Dendritic cell treated with granulocyte-macrophage colony-stimulating factor and Interleukin-4, amounts not matched to agents 40 ng/mL and 50 ng/mL, for 4 days (primary cell): ENCODE data around the gene MIPEP.

Experiments used
- H3K27ac Mint-ChIP-seq: one replicate; pipeline ENCODE4 v1.8.0; 2022; ENCODE audit warnings: mild to moderate bottlenecking, mixed read lengths
- H3K27me3 Mint-ChIP-seq: one replicate; pipeline ENCODE4 v1.8.0; 2022; ENCODE audit warnings: mild to moderate bottlenecking, mixed read lengths
- H3K36me3 Mint-ChIP-seq: one replicate; pipeline ENCODE4 v1.8.0; 2022; ENCODE audit warnings: low read depth, mixed read lengths
- H3K4me1 Mint-ChIP-seq: one replicate; pipeline ENCODE4 v1.8.0; 2022; ENCODE audit warnings: low read depth, mixed read lengths
- H3K4me3 Mint-ChIP-seq: one replicate; pipeline ENCODE4 v1.8.0; 2022; ENCODE audit warnings: mild to moderate bottlenecking, moderate library complexity, mixed read lengths
- H3K9me3 Mint-ChIP-seq: one replicate; pipeline ENCODE4 v1.8.0; 2022; ENCODE audit warnings: mixed read lengths
- intact Hi-C: fragments of 100-400 bp; cut with micrococcal nuclease; formaldehyde crosslinking; loops from one replicate; pipeline ENCODE4 v1.15.0; 2022

MIPEP gene

GRCh38 chr13:23697772-23698313 is 191.4 kb downstream of the MIPEP start:
- H3K27ac Mint-ChIP-seq: no peak overlapping the region
- H3K36me3 Mint-ChIP-seq: no peaks in the 10 kb centered on the region
- no peak overlapping the region for H3K4me3 Mint-ChIP-seq
- no peaks in the 10 kb centered on the region for H3K9me3 Mint-ChIP-seq
- H3K4me1 Mint-ChIP-seq: peaks cover 10% of the 10 kb centered on the region
- peaks cover 6% of the 10 kb centered on the region for H3K27me3 Mint-ChIP-seq
- intact Hi-C loops: no loop called here

DNA sequence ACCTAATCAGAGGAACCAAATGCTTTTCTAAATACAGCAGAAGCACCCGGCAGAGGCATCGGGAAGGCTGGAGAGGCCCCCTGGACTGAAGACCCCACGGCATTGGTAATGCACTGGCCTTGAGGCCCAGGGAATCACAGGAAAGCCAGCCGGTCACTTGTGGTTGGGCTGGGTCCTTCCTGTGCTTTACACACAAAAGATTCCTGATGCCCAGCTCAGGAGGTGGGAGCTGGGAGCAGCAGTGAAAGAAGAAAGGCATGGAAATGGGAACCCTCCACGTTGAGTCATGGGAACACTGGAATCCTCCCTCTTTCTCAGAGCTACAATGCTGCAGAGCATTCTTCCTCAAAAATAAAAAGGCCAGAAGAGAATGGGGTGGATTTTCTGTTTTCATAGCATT is 192.6 kb downstream of the MIPEP start:
- H3K4me3 Mint-ChIP-seq: no peak overlapping the region
- intact Hi-C loops: no loop called here
- H3K4me1 Mint-ChIP-seq: peaks cover 10% of the 10 kb centered on the region
- H3K27ac Mint-ChIP-seq: no peak overlapping the region
- H3K27me3 Mint-ChIP-seq: peaks cover 6% of the 10 kb centered on the region
- H3K9me3 Mint-ChIP-seq: no peaks in the 10 kb centered on the region
- H3K36me3 Mint-ChIP-seq: no peaks in the 10 kb centered on the region

- Mint-ChIP-seq H3K4me1 (peaks cover 10% of the 10 kb centered on the region), H3K27me3 (peaks cover 6% of the 10 kb centered on the region), H3K9me3 (no peaks in the 10 kb centered on the region), H3K36me3 (no peaks in the 10 kb centered on the region), H3K27ac (peak overlapping the region; percentile 21), H3K4me3 (peak overlapping the region; percentile 55)
- intact Hi-C loops: no loop called here
These were observed 193.3 kb downstream of the MIPEP start for GRCh38 chr13:23695711-23696464.

DNA sequence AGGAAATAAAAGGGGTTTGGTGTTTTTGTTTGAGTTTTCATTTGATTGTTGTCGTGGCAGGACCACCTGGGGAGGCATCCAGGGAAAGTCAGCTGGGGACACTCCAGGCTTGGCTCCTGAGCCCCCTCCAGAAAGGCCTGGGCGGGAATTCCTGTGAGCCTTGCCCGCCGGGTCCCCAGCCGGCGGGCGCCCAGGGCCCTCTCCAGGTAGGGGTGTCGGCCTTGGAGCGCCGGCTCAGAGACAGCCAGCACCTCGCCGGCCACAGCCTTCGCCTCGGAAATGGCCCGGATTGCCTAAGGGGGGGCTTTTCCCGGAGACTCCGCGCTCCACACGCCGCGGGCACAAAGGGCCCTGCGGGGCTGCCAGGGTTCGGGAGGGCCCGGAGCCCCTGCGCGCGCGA is 194.0 kb downstream of the MIPEP start:
- Mint-ChIP-seq H3K27me3 (peaks cover 6% of the 10 kb centered on the region), H3K4me3 (no peak overlapping the region), H3K4me1 (peaks cover 10% of the 10 kb centered on the region), H3K9me3 (no peaks in the 10 kb centered on the region), H3K27ac (no peak overlapping the region), H3K36me3 (no peaks in the 10 kb centered on the region)
- intact Hi-C loops: no loop called here

DNA sequence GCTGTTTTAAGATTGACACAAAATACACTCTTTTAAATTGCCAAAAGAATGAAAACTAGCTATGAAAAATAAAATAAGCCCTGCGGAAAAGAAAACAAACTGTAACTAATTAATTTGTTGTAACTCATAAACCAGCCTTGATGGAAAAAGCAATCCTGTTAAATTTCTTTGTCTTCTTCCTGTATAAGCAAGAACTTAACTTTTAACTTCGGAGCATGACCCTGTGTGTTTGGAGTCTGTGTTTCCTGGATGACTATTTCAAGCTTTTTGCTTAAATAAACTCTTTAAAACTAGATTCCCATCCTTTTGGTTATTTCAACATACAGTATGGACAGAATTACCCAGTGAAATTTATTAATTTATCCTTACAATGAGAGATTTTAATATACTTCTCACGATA is 196.4 kb downstream of the MIPEP start:
- no peaks in the 10 kb centered on the region for H3K9me3 Mint-ChIP-seq
- H3K4me3 Mint-ChIP-seq: no peak overlapping the region
- intact Hi-C loops: no loop called here
- peaks cover 10% of the 10 kb centered on the region for H3K4me1 Mint-ChIP-seq
- peaks cover 6% of the 10 kb centered on the region for H3K27me3 Mint-ChIP-seq
- H3K27ac Mint-ChIP-seq: no peak overlapping the region
- H3K36me3 Mint-ChIP-seq: no peaks in the 10 kb centered on the region

DNA sequence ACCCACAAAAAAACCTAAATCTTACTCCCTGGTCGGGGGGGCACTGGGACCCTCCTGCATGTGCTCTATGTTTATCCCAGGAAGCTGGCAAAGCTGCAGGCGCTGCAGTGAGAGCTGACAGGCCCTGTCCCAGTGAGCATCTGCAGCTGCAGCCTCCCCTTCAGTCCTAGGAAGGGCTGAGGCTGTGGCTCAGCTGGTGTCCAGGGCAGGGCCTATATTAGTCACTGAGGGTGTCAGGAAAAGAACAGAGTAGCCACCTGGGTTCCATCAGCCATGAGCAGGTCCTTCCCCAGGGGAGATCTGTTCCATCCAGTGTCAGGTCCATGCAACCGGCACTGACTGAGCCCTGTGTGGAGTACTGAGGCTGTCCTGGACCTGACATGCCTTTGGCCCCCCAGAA is 198.5 kb downstream of the MIPEP start:
- H3K4me1 Mint-ChIP-seq: peaks cover 3% of the 10 kb centered on the region
- H3K27me3 Mint-ChIP-seq: peaks cover 4% of the 10 kb centered on the region
- intact Hi-C loops: no loop called here
- H3K36me3 Mint-ChIP-seq: no peaks in the 10 kb centered on the region
- H3K9me3 Mint-ChIP-seq: peaks cover 5% of the 10 kb centered on the region
- no peak overlapping the region for H3K27ac Mint-ChIP-seq
- no peak overlapping the region for H3K4me3 Mint-ChIP-seq

DNA sequence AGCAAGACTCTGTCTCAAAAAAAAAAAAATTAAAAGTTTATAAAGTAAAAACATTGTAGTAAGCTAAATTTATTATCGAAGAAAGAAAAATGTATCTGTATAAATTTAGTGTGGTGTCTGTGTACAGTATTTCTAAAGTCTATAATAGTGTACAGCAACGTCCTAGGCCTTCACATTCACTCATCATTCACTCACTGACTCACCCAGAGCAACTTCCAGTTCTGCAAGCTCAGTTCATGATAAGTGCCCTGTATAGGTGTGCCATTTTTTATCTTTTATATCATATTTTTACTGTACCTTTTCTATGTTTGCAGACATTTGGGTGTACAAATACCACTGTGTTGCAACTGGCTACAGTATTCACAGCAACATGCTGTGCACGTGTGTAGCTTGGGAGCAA is 200.9 kb downstream of the MIPEP start:
- Mint-ChIP-seq H3K4me1 (no peaks in the 10 kb centered on the region), H3K27me3 (no peaks in the 10 kb centered on the region), H3K27ac (no peak overlapping the region), H3K9me3 (peaks cover 8% of the 10 kb centered on the region), H3K4me3 (no peak overlapping the region), H3K36me3 (no peaks in the 10 kb centered on the region)
- intact Hi-C loops: no loop called here

- intact Hi-C loops: no loop called here
- no peaks in the 10 kb centered on the region for H3K27me3 Mint-ChIP-seq
- no peaks in the 10 kb centered on the region for H3K36me3 Mint-ChIP-seq
- no peak overlapping the region for H3K4me3 Mint-ChIP-seq
- H3K27ac Mint-ChIP-seq: no peak overlapping the region
- H3K9me3 Mint-ChIP-seq: peaks cover 8% of the 10 kb centered on the region
- no peaks in the 10 kb centered on the region for H3K4me1 Mint-ChIP-seq
These were observed 201.6 kb downstream of the MIPEP start for GRCh38 chr13:23687614-23688013.

DNA sequence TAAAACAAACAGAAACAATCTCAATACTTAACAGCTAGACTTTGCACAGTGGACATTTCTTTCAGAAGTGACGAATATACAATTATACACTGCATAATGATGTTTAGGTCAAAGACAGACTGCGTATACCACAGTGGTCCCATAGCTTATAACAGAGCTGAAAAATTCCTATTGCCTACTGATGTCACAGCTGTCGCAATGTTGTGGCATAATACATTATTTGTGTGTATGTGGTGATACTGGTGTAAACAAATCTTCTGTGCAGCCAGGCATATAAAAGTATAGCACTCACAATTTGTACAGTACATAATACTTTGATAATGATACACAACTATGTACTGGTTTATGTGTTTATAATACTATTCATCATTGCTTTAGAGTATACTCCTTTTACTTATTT is 202.3 kb downstream of the MIPEP start:
- Mint-ChIP-seq H3K9me3 (peaks cover 8% of the 10 kb centered on the region), H3K27me3 (no peaks in the 10 kb centered on the region), H3K36me3 (no peaks in the 10 kb centered on the region), H3K4me1 (no peaks in the 10 kb centered on the region), H3K4me3 (no peak overlapping the region), H3K27ac (no peak overlapping the region)
- intact Hi-C loops: no loop called here

DNA sequence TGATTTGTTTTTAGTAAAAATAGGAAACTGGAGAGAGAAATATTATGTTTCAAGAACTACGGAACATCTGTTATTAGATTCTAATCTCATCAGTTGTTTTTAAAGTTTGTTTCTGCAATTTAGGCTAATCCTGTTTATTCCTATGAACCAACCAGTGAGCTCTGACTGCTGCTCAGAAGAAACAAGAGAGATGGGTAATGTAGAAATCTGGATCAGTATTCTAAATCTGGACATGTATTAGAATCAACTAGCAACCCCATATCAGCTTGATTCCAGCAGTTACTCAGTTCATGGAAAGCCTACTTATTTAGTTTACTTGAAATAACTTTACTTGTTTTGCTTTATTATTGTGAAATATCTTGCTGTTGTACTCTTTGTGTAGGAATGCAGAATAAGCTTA is 203.8 kb downstream of the MIPEP start:
- Mint-ChIP-seq H3K36me3 (no peaks in the 10 kb centered on the region), H3K27me3 (no peaks in the 10 kb centered on the region), H3K27ac (no peak overlapping the region), H3K4me1 (no peaks in the 10 kb centered on the region), H3K9me3 (peaks cover 8% of the 10 kb centered on the region), H3K4me3 (no peak overlapping the region)
- intact Hi-C loops: no loop called here

GRCh38 chr13:23684647-23685046 is 204.6 kb downstream of the MIPEP start:
- H3K9me3 Mint-ChIP-seq: peaks cover 8% of the 10 kb centered on the region
- H3K4me3 Mint-ChIP-seq: no peak overlapping the region
- H3K27me3 Mint-ChIP-seq: no peaks in the 10 kb centered on the region
- intact Hi-C loops: no loop called here
- H3K4me1 Mint-ChIP-seq: no peaks in the 10 kb centered on the region
- H3K27ac Mint-ChIP-seq: no peak overlapping the region
- H3K36me3 Mint-ChIP-seq: no peaks in the 10 kb centered on the region

- intact Hi-C loops: no loop called here
- H3K27ac Mint-ChIP-seq: no peak overlapping the region
- peaks cover 8% of the 10 kb centered on the region for H3K9me3 Mint-ChIP-seq
- no peaks in the 10 kb centered on the region for H3K36me3 Mint-ChIP-seq
- no peak overlapping the region for H3K4me3 Mint-ChIP-seq
- no peaks in the 10 kb centered on the region for H3K4me1 Mint-ChIP-seq
- no peaks in the 10 kb centered on the region for H3K27me3 Mint-ChIP-seq
These were observed 206.1 kb downstream of the MIPEP start for GRCh38 chr13:23683084-23683483.

DNA sequence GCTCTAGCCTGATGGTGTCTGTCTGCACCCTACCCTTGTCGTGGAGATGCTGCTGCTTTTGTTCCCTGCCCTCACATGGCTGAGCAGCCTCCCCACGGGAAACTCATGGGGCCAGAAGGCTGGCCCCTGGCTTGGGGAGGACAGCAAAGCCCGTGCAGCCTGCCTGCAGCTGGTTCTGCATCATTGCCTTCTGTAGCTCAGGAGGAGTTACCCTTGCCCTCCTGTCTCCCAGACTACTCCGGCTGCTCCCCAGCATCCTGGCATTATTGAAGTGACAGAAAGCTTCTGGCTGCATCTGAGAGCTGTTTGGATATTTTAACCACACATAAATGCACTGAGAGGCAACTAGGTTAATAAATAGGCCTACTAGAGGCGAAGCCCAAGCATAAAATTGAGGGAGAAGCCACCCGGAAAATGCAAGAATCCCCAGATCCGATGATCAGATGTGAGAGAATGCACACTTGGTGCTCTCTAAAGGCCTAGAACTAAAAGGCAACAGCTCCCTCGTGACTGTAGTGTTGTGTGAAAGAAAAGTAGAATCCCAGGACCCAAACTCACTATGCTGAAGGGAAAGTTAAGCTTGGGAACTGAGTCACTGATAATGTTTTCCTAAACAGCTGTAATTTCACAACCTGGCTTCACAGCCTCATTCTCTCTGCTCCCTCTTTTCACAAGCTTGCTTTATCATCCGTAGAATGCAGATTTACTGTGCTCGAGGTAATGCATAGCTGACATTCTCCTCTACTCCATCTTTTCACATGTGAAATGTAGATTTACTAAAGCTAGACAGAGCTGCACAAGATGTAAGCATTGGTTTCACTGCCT is 208.1 kb downstream of the MIPEP start:
- Mint-ChIP-seq H3K4me1 (no peaks in the 10 kb centered on the region), H3K27me3 (no peaks in the 10 kb centered on the region), H3K36me3 (no peaks in the 10 kb centered on the region), H3K4me3 (no peak overlapping the region), H3K9me3 (peaks cover 7% of the 10 kb centered on the region), H3K27ac (no peak overlapping the region)
- intact Hi-C loops: no loop called here
